GM18870 (cell line): Measurements from ENCODE around the gene C16orf96.

Experiments used
- ATAC-seq: cut with Tn5 transposase; IDR thresholded peaks from one replicate; pipeline ENCODE4 v1.9.1; 2021; ENCODE audit warnings: moderate library complexity; ENCODE audit not compliant: unreplicated experiment

Gene C16orf96

GRCh38 chr16:4525069-4525468, 31.1 kb upstream of the C16orf96 start:
- ATAC-seq = no peak

GRCh38 chr16:4525634-4526277, 30.4 kb upstream of the C16orf96 start:
- no peak for ATAC-seq

- ATAC-seq = no peak
Measured at GRCh38 chr16:4529085-4530060, 26.8 kb upstream of the C16orf96 start.

GRCh38 chr16:4531811-4532210, 24.3 kb upstream of the C16orf96 start:
- no peak for ATAC-seq

- no peak for ATAC-seq
Measured at GRCh38 chr16:4532238-4532637, 23.9 kb upstream of the C16orf96 start.

- ATAC-seq = no peak
Measured at GRCh38 chr16:4533490-4533889, 22.6 kb upstream of the C16orf96 start.

GRCh38 chr16:4534151-4534790, 21.9 kb upstream of the C16orf96 start:
- no peak for ATAC-seq

GRCh38 chr16:4535627-4536108, 20.5 kb upstream of the C16orf96 start:
- ATAC-seq = no peak

GRCh38 chr16:4536391-4537106, 19.6 kb upstream of the C16orf96 start:
- no peak for ATAC-seq

GRCh38 chr16:4537376-4538343, 18.5 kb upstream of the C16orf96 start:
- no peak for ATAC-seq

GRCh38 chr16:4538350-4539235, 17.5 kb upstream of the C16orf96 start, which contains the start of gene CDIP1:
Gene CDIP1, minus strand, starts transcription at chr16:4538773. Its CDS starts 24,643 bp downstream, at chr16:4514130.
- no peak for ATAC-seq

- ATAC-seq = no peak
Measured at GRCh38 chr16:4539716-4540284, 16.3 kb upstream of the C16orf96 start.

- no peak for ATAC-seq
Measured at GRCh38 chr16:4544473-4544872, 11.7 kb upstream of the C16orf96 start.

GRCh38 chr16:4548124-4548523, 8.0 kb upstream of the C16orf96 start:
- ATAC-seq = no peak

GRCh38 chr16:4550591-4550990, 5.5 kb upstream of the C16orf96 start:
- ATAC-seq = no peak

GRCh38 chr16:4552541-4552940, 3.6 kb upstream of the C16orf96 start:
- ATAC-seq = no peak

GRCh38 chr16:4556580-4556979, 440 bp downstream of the C16orf96 start:
- ATAC-seq = no peak

GRCh38 chr16:4557973-4558372, 1.8 kb downstream of the C16orf96 start:
- ATAC-seq = no peak
